Activated effector memory CD4-positive, alpha-beta T cell treated with anti-CD3 and anti-CD28 coated beads, Interleukin-2, amount 50 U/mL, for 16 hours (primary cell): ENCODE results near the gene ARL9.

Experiments used
- DNase-seq: peaks from one replicate; pipeline ENCODE4 v3.0.0-alpha.2; 2020

ARL9 gene

DNA sequence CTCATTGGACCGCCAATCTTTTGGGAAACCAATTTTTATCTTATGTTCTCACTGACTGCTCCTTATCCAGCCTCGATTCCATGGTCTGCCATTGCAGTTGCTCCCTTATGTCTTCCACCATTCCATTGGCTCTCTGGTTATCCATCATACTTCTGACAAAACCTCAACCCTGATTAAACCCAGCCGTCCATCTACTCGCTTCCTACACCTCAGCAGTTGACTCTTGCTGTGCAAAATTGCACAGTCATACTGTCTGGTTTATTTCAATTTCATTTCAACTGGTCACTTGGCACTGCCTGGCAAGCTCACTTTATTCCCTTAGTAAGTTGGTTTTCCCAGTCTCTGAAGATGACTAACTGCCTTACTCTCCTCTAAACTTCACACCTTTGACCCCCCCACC lies 26.2 kb downstream of the ARL9 start:
- no peak for DNase-seq

DNA sequence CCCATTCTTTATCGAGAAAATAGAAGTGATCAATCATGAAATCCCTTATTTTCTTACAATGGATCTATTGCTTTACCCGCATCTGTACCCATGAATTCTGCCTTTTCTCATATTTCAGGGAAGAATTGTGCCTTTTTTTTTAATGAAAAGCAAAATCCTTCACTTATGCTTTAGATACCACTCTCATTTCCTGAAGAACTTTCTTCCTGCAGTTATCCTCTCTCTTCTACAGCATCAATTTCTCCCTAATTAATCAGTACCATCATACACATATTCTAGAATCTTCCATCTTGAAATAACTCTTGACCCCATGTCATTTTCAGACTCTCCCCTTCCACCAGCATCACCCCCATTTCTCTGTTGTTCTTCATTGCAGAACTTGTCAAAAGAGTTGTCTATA lies 26.6 kb downstream of the ARL9 start:
- no peak for DNase-seq

DNA sequence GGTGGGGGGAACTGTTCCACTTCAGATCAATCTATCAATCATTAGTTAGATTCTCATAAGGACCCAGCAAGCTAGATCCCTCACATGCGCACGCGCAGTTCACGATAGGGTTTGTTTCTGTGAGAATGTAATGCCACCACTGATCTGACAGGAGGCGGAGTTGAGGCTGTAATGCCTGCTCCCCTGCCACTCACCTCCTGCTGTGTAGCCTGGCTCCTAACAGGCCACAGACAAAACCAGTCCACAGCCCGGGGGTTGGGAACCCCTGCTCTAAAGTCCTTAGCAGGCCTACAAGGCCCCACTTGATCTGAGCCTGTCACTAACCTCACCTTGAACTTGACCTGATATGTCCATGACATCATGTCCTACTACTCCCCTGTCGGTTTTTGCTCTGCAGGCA lies 30.3 kb downstream of the ARL9 start:
- DNase-seq = no peak

DNA sequence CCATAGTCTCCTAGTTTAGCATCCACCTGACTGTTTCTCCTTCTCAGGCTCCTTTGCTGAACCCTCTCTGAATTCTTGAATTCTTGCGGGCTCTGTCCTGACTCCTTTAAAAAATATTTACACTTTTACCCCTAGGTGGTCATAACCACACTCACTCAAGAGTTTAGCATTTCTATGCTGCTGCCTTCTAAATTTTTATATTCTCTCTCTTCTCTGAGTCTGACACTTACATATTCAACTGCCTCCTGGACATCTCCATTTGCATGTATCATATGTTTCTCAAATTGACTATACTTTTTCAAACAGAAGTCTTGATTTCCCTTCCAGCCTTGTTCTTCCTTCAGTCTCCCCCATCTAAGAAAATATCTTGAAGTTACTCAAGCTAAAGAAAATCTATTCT lies 31.6 kb downstream of the ARL9 start:
- DNase-seq = no peak

DNA sequence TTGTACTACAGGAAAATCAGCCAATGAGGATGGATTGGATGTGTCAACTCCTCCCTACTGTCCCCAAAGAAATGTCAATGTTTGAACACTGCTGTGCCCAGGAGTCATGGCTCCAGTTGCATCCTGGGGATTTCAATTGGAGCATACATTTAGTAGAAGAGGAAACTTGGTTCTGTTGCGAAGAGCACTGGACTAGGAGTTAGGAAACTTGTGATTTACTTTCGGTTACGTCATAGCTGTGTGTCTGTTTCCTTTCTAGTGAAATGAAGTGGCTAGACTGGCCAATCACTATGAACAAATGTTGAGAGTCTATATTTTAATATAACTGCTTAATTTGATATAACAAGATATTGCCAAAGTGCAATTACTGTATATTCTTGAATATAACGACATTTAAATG lies 35.2 kb downstream of the ARL9 start:
- no peak for DNase-seq

DNA sequence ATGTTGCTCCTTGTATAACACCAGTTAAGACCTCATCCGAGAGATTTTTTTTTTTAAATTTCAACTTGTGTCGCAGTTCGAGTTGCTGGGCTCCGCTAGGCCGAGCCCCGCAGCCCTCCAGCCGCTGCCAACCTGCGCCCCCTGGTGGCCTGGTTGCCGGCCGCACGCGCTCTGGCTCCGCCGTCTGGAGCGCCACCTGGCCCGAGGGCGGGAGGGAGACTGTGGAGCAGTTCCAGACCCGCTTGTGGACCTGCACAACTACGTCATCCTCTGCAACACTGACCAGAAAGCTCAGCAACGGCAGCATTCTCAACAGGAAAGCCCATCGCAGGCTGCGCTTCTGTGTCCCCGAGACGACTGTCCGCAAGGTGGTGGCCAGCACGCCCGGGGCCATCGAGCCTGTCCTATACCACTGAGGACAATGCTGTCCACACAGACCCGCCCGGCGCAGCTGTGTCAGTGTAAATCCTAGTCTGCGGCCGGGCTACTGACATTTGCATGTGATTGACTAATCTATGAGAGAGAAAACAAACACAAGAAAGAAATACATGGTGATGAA lies 39.1 kb downstream of the ARL9 start:
- peak; percentile 94 for DNase-seq

DNA sequence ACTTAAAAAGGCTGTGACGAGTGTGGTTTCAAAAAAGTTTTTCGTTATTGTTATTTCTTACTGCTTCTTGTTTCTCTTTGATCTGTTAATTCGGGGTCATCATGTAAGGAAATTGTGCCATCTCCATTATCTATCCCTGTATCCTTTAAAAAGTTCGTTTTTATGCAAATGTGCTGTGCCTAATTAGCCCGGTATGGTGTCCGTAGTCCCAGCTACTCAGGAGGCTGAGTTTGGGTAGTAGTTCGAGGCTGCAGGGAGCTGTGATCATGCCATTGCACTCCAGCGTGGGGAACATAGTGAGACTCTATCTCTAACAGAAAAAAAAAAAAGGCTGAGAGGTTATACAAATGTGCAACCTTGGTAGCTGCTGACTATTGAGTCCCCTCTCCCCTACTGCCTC lies 45.1 kb downstream of the ARL9 start:
- no peak for DNase-seq

DNA sequence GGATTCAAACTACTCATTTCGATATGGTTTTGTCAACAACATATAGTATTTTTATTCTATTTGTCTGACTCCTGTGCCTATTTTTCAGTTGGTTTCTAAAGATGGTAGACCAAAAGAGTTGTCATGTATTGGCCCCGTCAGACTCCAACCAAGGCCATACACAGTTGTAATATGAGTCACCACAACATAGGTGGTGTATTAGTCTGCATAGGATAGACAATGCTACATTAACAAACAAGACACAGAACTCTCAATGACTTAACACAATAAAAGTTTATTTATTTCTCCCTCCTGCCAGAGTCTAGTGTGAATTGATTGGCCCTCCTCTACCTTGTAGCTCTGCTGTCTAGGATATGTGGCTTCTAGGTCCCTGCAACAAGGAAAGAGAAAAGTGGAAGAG lies 45.9 kb downstream of the ARL9 start:
- no peak for DNase-seq

DNA sequence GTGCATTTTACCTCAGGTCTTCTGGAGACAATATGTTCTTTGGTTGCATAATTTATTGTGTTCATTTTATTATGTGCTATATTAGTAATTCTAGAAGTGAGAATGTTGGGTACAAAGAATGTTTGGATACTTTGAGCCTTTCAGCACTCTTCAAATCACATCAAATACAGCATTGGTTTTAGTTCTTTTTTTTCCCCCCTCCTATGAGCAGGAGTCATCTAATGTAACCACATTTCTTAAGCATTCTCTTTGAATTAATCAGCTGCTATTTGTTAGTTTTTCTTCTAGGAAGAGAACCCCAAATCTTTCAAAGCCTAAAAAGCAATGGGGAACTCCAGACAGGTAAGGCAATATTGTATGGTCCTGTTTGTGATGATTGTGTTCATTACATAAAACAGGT lies 46.7 kb downstream of the ARL9 start:
- no peak for DNase-seq

DNA sequence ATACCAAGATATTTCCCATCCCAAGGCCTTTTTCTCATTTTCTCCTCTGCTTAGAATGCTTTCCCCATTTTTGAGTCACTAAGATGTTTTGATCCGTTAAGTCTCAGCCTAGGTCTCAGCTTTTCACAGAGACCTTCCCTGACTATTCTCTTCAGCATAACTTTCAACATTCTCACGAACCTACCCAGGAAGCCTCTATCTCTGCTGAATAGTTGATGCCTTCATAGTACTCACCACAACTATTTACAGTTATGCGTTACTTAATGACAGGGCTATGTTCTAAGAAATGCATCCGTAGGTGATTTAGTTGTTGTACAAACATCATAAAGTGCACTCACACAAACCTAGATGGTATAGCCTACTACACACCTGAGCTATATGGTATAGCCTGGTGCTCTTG lies 64.5 kb downstream of the ARL9 start:
- DNase-seq = no peak
